Activated CD4-positive, CD25-positive, alpha-beta regulatory T cell treated with anti-CD3 and anti-CD28 coated beads, Interleukin-2, amount 50 U/mL, for 24 hours (primary cell): ENCODE results near the gene EXT2.

ENCODE experiments used
- ATAC-seq, 2 donors: fragments of 150-1000 bp; cut with Tn5 transposase; one replicate each; pipeline ENCODE4 v1.10.0; 2021; ENCODE audit warnings: mild to moderate bottlenecking in 1 of 2, moderate library complexity in 1 of 2

Gene EXT2

GRCh38 chr11:44136176-44136945, 40.9 kb downstream of the EXT2 start:
- ATAC-seq: no peak

GRCh38 chr11:44137057-44137456, 41.6 kb downstream of the EXT2 start:
- ATAC-seq: no peak

GRCh38 chr11:44138286-44138685, 42.8 kb downstream of the EXT2 start:
- ATAC-seq: no peak

GRCh38 chr11:44138980-44139379, 43.5 kb downstream of the EXT2 start:
- ATAC-seq: no peak

- no peak for ATAC-seq
Observed at GRCh38 chr11:44139565-44140330, 44.3 kb downstream of the EXT2 start.

- ATAC-seq: no peak
Observed at GRCh38 chr11:44140372-44140771, 44.9 kb downstream of the EXT2 start.

GRCh38 chr11:44140805-44141204, 45.3 kb downstream of the EXT2 start:
- no peak for ATAC-seq

- no peak for ATAC-seq
Observed at GRCh38 chr11:44143987-44144909, 48.8 kb downstream of the EXT2 start.

GRCh38 chr11:44145011-44145775, 49.7 kb downstream of the EXT2 start:
- ATAC-seq: no peak

GRCh38 chr11:44146931-44147330, 51.5 kb downstream of the EXT2 start:
- no peak for ATAC-seq

GRCh38 chr11:44147751-44148150, 52.3 kb downstream of the EXT2 start:
- ATAC-seq: no peak

GRCh38 chr11:44149651-44150050, 54.2 kb downstream of the EXT2 start:
- no peak for ATAC-seq

GRCh38 chr11:44150401-44150800, 54.9 kb downstream of the EXT2 start:
- no peak for ATAC-seq

- no peak for ATAC-seq
Observed at GRCh38 chr11:44157019-44157418, 61.5 kb downstream of the EXT2 start.

GRCh38 chr11:44158384-44158783, 62.9 kb downstream of the EXT2 start:
- ATAC-seq: no peak

- ATAC-seq: no peak
Observed at GRCh38 chr11:44159848-44160721, 64.6 kb downstream of the EXT2 start.

- no peak for ATAC-seq
Observed at GRCh38 chr11:44162004-44162403, 66.5 kb downstream of the EXT2 start.

- ATAC-seq: no peak
Observed at GRCh38 chr11:44162662-44163061, 67.2 kb downstream of the EXT2 start.

- no peak for ATAC-seq
Observed at GRCh38 chr11:44165432-44165831, 70.0 kb downstream of the EXT2 start.

GRCh38 chr11:44167046-44167445, 71.6 kb downstream of the EXT2 start:
- ATAC-seq: no peak

GRCh38 chr11:44171518-44171917, 76.0 kb downstream of the EXT2 start:
- ATAC-seq: no peak
